ENCODE measurements around the gene SPON2.

SPON2 gene

GRCh38 chr4:1193206-1194009 lies 21.0 kb upstream of the SPON2 start:
- DNase-seq: no peak

DNA sequence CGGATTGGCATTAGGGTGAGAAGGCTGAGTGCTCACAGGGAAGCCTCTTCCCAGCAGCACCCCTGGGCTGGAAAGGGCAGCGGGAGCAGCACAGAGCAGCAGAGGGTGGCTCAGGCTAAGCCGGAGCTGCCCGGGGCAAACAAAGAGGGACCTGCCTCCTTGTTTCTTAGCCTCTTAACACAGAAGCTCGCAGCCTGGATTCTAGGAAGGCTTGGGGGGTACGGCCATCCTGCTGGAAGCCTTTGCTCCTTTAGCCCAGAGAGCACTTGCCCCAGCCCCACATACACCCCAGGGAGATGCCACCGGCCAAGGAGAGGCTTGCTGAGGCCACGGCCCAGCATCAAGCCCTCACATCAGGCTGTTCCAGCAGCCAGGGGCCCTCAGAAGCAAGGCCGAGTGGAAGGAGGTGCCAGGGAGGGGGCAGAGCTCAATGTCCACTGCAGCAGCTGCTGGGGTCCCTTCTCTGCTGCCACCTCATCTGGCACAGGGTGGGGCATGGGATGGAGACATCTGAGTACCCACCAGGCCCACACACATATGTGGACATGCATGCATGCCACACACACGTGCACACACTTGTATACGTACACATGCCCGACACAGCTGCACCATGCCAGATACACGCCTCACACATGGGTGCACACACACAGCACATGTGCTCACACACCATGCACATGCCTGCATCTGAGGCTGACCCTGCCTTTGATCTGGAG lies 20.3 kb upstream of the SPON2 start:
- DNase-seq: no peak

DNA sequence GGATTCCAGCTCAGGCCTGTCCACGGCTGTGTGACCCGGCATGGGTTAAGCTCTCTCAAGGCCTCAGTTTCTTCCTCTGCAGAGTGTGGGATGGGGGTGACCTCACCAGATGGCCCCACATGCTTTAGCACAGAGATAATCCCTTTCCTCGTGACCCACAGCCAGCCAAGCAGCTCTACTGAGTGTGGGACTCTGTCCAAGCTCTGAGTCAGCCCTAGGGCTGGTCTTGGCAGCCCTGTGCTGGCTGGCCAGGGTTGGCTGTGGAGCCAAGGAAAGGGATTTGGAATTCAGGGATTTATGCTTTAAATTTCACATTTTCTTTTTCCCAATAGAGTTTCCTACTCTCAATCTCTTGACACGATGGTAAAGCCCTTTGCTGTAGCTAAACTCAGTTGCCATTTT lies 19.7 kb upstream of the SPON2 start:
- DNase-seq: no peak

DNA sequence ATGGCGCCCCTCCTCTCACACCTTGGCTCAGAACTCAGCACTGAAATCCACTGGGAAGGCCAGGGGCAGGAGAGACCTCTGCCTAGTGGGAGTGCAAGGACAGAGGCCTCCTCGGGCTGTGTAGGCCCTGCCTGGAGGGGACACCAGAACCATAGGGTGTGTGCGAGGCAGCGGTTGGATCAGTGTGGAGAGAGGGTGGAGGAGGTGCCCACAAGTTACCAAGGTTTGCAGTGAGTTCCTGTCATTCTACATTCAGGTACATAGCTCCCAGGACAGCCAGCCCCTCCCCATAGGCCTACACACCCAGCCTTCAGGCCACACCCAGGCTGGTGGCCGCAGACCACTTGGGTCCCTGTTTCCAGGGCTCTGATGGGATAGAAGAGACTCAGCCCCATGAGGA lies 19.2 kb upstream of the SPON2 start:
- DNase-seq: no peak

GRCh38 chr4:1187182-1187581 lies 14.8 kb upstream of the SPON2 start:
- peak in 3 of 6 experiments; percentile 10 to 29 (median 25) for DNase-seq

GRCh38 chr4:1183985-1184773 lies 11.8 kb upstream of the SPON2 start:
- no peak for DNase-seq

GRCh38 chr4:1182313-1182712 lies 9.9 kb upstream of the SPON2 start:
- no peak for DNase-seq

DNA sequence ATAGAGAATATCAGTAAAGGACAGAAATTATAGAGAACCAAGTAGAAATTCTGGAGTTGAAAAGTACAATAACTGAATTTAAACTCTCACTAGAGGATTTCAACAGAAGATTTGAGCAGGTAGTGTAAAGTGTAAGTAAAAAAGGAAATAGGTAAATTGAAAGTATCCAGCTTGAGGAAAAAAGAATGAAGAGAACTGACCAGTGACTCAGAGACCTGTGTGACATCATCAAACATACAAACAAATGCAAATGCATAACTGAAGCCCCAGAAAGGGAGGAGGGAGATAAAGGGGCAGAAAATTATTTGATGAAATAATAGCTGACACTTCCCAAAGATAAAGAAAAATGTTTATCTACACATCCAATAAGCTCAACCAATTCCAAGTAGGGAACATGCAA lies 8.3 kb upstream of the SPON2 start:
- no peak for DNase-seq

DNA sequence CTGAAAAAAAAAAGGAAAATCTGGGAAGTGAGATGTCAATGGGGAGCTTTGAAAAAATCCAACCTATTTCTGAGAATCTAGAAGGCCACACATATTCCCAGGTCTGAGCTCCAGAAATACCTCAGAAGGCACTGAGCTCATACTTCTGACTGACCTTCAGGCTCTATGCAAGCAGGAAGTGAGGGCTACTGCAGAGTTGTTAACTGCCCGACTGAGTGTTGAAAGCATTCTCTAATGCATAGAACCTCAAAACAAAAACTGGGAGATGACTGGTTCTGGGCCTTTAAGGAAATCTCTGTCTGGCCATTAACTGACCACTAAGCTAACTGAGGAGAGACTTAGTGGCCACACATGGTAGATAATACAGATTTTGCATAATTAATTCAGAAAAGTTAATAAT lies 7.6 kb upstream of the SPON2 start:
- no peak for DNase-seq

GRCh38 chr4:1179089-1179441 lies 6.7 kb upstream of the SPON2 start:
- DNase-seq: no peak

DNA sequence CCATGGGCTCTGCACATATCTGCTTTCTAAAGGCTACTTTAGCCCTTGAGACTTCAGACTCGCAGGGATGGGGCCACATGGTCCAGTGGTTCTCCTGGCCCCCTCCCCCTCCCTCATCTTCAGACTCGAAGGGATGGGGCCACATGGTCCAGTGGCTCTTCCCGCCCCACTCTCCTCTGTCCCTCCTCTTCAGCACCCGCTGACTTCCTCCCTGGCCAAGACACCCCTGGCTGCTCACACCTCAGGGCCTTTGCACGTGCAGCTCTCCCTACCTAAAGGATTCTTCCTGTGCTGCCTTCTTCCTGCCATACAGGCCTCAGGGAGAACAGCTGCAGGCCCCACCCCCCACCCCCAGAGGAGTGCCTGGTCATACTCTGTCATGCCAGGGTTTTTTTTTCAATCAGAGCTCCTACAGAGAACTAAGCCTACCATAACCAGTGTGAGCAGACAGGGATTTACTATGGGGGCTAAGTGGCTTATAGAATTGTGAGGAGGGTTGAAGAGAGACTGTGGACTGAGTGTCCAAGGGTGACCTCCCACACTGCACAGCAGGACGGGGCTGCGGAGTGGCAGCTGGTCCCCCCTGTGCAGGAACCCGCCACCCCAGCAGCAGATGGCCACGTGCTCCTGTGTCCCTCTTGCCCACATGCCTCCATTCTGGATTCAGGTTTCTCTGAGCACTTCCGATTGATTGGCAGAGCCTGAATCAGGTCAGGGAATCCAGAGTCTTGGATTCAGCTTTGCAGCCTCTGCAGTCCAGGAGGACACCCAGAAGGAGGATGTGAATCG lies 6.1 kb upstream of the SPON2 start:
- no peak for DNase-seq

DNA sequence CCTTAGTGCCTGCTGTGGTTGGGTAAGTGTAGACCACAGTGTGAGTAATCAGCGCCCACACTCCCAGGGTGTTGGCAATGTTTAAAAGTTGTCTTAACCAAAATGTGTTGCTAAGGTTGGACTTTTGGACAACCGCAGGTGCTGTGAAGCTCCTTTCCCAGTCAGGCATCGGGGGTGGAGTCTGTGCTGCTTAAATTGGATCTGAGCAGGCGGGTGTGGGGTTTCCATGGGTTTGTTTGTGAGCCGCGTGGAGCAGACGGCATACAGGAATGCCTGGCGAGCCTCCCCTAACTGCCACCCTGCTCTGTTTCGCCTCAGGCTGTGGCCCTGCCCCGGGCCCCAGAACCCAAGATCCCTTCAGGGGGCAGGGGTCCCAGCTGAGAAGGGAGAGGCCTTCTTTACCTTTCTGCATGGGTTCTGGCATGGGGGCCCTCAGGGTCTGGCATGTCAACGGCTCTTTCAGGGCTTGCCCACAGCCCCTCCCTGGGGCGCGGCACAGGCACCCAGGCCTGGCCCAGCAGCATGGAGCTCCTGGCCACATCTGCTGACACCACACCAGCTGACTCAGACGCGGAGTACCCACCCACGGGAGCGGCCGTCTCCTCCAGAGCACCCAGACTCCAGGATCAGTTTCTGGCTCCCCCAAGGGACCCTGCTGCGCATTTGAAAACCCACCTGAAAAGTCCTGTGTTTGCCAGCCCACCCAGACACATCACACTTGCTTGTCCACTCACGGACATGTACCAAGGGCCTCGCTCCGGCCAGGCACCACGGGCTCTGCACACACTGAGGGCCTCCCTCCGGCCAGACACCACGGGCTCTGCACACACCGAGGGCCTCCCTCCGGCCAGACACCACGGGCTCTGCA lies 5.1 kb upstream of the SPON2 start:
- DNase-seq: no peak

- no peak for DNase-seq
These were observed 4.3 kb upstream of the SPON2 start for GRCh38 chr4:1176398-1177273.

DNA sequence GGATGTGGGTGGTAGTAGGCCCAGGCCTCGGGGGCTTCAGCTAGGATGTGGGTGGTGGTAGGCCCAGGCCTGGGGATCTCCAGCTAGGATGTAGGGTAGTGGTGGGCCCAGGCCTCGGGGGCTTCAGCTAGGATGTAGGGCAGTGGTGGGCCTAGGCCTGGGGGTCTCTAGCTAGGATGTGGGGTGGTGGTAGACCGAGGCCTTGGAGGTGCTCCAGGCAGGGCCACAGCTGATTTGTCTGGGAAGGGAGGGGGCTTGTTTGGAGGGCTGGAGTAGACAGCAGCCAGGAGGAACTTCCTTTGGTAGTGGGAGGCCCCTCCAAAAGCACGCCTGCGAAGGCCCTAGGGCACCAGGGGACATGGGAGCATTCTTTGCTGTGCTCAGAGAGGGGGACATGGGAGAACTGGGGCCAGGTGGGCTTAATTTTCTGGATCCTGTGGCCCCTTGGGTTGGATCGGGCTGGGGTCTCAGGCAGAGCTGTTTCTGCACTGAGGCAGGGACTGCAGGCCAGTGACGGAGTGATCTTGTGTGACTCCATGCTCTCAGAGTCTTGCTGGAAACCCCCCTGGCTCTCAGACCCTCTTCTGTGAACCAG lies 3.3 kb upstream of the SPON2 start:
- no peak for DNase-seq

GRCh38 chr4:1174941-1175634 lies 2.7 kb upstream of the SPON2 start:
- DNase-seq: no peak

DNA sequence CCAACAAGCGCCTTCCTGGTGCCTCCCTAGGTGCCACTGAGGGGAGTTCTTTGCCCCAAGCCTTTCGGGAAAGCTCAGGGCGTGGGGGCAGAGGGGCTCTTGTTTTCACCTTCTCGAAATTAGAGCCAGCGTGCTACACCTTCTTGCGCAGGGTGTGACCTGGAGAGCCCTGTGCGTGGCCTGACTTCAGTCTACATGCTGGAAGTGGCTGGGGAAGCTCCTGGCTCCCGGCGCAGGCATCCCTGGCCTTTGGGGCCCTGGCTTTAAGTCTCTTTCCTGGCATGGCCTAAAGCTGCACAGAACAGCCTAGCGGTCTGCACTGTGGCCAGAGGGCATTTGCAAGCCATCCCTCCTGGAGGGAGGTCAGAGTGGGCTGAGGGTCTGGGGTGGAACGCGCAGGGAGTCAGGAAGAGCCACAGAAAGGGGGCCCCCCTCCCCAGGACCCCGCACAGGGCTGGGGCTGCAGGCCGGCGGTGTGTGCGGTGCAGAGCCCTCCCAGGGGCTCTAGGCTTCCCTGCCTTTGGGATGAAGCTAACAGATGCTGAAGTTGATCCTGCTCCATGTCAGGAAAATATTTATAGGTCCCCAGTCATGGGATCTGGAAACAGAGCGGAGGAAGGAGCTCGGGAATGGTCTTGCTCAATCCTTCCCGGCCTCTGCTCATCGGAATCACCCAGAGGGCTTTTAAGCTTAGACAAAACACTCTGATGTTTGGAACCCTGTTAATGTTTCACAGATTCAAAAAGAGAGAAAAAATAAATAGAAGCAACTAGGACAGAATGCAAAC lies 781 bp upstream of the SPON2 start:
- DNase-seq: no peak

GRCh38 chr4:1171311-1172227 lies 814 bp downstream of the SPON2 start:
- DNase-seq: peak; percentile 16 to 64 (median 45)

DNA sequence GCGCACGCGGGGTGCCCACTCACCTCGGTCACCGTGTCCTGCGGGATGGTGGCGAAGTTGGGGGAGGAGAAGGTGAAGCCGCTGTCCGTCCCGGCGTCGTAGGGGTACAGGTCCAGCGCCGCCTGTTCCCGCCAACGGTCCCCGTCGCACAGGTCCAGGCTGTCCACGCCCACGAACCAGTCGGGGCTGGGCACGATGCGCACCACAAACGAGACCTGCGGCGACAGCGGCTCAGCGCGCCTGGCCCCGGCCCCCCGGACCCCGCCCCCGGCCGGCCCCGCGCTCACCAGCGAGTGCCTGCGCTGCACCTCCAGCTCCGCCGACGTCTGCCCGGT lies 1.4 kb downstream of the SPON2 start:
- no peak for DNase-seq

Measured in stimulated activated naive CD4-positive, alpha-beta T cell (primary cell).